Skin epidermis (tissue), 12 donors: ENCODE results near the gene SPAG9.

Experiments
- H3K27ac ChIP-seq, 21 experiments: fragments of 200-600 bp; sonication (generic) in 11 of 21; one replicate each; pipeline ENCODE4 v1.5.0; 2020; ENCODE audit warnings: mild to moderate bottlenecking in 3 of 21, inconsistent platforms in 2 of 21, moderate library complexity in 2 of 21
- H3K4me3 ChIP-seq, 7 experiments: fragments of 200-600 bp; sonication (generic) in 2 of 7; one replicate each; pipeline ENCODE4 v1.5.0; 2020; ENCODE audit warnings: inconsistent platforms in 2 of 7, mild to moderate bottlenecking in 2 of 7, moderate library complexity in 1 of 7

Gene SPAG9

GRCh38 chr17:50931144-50931908 is 189.3 kb downstream of the SPAG9 start:
- peak overlapping the region; percentile 28 to 42 (median 34) for H3K4me3 ChIP-seq
- H3K27ac ChIP-seq, result peak overlapping the region in 20 of 21 experiments; percentile 56 to 89 (median 84)

- Histone ChIP-seq H3K4me3 (no peak overlapping the region), H3K27ac (peak overlapping the region in 1 of 21 experiments; percentile 3)
Observed at GRCh38 chr17:50928646-50929045, 192.0 kb downstream of the SPAG9 start.

DNA sequence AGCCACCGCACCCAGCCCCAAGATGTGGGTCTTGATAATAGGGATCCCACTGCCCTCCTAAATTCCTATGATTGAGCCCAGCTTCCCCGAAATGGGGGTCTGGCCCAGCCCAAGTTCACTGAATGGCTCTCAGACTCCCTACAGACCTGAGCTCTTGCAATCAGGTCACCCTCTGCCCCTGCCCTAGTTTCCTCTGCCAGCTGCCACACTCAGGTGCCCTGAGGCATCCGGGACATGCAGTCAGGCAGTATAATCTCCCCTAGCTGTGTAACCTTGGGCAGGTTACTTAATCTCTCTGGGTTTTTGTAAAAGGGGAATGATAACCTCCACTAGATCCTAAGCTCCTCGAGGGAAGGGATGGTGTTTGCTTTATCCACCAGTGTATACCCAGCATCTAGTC is 193.4 kb downstream of the SPAG9 start:
- no peak overlapping the region for H3K4me3 ChIP-seq
- no peak overlapping the region for H3K27ac ChIP-seq

DNA sequence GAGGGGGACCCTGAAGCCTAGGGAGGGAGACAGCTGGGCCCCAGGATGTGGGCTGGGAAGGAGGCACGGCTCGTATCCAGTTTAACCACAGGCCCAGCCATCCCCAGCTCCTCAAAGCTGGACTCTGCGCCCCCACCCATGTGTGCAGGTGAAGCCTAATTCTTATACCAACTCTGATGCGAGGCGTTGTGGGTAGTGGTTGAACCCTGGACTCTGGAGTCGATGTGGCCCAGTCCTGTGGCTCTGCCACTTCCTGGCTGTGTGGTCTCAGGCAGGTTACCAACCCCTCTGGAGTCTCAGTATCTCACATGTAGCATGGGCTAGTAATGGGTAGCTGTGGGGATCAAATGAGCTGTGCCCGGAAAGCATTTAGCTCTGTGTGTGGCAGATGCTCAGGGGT is 194.1 kb downstream of the SPAG9 start:
- Histone ChIP-seq H3K27ac (no peak overlapping the region), H3K4me3 (no peak overlapping the region)

DNA sequence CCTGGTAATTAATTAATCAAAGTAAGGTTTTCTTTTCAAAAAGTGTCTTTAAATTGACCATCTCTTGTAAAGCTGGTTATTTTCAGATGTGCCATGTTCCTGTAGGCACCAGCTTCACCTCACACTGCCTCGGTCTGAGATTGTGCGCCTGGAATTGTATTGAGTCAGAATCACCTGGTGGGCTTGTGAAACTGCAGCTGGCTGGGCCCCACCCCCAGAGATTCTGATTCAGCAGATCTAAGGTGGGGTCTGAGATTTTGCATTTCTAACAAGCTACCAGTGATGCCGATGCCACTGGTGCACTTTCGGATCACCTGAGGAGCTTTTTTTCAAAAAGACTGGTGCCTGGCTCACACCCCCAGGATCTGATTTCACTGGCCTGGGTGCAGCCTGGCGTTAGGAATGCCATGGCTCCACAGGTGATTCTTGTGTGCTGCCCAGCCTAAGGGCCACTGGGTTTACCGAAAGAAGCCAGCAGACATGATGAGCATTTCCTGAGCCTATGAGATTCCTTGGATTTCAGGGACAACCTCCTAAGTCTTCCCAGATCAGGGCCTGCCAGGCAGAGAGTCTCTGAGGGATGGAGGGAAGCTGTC is 195.3 kb downstream of the SPAG9 start:
- peak overlapping the region in 1 of 21 experiments; percentile 29 for H3K27ac ChIP-seq
- no peak overlapping the region for H3K4me3 ChIP-seq

DNA sequence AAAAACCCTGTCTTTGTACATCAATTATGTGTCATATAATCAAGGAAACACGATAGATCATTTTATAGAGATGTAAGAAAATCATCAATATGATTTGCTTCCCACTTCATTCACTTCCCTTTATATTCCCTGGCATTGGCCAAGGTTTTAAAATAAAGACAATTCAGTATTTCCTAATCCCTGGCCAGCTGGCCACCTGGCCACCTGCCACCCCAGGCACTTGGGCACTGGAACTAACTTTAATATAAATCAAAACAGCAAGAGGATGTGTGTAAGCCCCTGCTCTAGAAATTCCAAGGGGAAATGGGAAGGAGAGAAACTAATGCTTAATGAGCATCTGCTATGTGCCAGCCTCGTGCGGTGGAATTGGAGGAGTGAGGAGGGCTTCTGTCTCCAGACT is 195.9 kb downstream of the SPAG9 start:
- no peak overlapping the region for H3K4me3 ChIP-seq
- H3K27ac ChIP-seq, result peak overlapping the region in 1 of 21 experiments; percentile 29

GRCh38 chr17:50924300-50924699 is 196.4 kb downstream of the SPAG9 start:
- Histone ChIP-seq H3K27ac (peak overlapping the region in 1 of 21 experiments; percentile 29), H3K4me3 (no peak overlapping the region)

- no peak overlapping the region for H3K4me3 ChIP-seq
- H3K27ac ChIP-seq, result no peak overlapping the region
Observed at GRCh38 chr17:50923611-50924010, 197.1 kb downstream of the SPAG9 start.

- H3K27ac ChIP-seq, result no peak overlapping the region
- no peak overlapping the region for H3K4me3 ChIP-seq
Observed at GRCh38 chr17:50922721-50923405, 197.8 kb downstream of the SPAG9 start.

- Histone ChIP-seq H3K27ac (no peak overlapping the region), H3K4me3 (no peak overlapping the region)
Observed at GRCh38 chr17:50922107-50922506, 198.6 kb downstream of the SPAG9 start.

DNA sequence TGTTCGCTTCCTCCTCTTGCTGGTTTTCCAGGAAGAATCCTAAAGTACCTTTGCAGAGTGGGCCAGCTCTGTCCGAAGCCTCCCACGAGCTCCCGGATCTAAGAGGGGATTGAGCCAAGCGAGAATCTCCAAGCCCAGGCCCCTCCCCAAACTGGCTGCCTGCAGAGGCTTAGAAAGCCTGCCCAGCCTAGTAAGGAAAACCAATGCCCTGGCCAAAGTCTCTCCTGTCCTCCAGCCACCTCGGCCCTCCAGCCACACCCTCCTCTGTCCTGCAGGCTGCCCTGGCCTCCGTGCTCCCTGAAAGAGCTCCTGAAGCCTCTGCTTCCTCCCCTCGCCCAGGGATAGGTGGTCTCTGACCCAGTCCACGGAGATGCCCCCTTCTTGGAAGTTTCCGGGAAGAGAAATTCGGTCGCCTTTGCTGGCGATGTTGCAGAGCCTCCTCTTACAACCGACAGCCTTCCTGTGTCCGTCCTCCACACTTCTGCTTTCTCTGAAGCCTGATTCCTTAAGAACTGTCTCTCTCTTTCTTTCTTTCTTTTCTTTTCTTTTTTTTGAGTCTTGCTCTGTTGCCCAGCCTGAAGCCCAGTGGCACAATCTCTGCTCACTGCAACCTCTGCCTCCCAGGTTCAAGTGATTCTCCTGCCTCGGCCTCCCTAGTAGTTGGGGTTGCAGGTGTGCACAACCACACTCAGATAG is 199.6 kb downstream of the SPAG9 start:
- Histone ChIP-seq H3K4me3 (no peak overlapping the region), H3K27ac (peak overlapping the region in 2 of 21 experiments; percentile 15 to 29)

DNA sequence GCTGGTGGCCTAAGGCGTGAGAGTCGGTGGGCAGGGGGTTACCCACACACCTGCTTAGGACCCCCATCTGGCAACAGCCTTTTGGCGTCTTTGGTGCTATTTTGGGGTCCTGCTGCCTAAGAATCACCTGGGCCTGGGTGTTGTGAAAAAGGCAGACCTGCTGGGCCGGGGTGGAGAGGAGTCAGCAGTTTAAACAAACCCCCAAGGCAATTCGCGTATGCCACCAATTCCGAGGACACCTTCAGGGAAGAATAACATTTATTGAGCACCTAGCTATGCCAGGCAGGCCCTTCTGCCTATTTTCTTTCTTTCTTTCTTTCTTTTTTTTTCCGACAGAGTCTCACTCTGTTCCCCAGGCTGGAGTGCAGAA is 200.6 kb downstream of the SPAG9 start:
- Histone ChIP-seq H3K27ac (peak overlapping the region in 16 of 21 experiments; percentile 29 to 84 (median 75)), H3K4me3 (no peak overlapping the region)

DNA sequence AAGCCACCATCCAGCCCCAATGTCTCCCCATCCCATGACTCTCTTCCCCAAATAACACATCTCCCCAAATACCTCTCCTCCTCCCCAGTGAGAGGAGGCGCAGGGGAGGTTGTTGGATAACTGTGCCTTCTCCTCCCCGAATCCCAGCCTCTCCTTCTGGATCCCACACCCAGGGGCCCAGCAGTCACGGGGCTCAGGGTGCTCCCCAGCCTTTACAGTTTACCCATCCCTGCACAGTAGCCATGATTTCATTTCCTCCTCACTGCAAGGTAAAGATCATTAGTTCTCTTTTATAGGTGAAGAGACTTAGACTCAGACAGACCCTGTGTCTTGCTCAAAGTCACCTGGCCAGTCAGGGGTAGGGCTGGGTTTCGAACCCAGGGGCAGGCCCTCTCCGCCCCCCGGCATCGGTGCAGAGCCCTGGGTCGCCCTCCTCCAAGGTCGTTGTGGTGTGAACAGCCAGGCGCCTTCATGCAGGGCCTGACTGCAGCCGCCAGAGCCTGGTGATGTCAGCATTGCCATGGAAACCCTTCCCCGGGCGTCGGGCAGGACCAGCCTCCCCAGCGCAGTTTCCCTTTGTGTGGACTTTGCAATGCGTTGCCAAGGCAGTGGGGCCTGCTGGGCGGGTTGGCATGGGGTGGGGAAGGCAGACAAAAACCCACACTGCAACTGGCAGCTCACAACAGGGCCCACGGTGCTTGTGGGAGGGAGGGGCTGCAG is 201.2 kb downstream of the SPAG9 start:
- H3K27ac ChIP-seq, result peak overlapping the region in 19 of 21 experiments; percentile 29 to 84 (median 73)
- H3K4me3 ChIP-seq, result no peak overlapping the region

DNA sequence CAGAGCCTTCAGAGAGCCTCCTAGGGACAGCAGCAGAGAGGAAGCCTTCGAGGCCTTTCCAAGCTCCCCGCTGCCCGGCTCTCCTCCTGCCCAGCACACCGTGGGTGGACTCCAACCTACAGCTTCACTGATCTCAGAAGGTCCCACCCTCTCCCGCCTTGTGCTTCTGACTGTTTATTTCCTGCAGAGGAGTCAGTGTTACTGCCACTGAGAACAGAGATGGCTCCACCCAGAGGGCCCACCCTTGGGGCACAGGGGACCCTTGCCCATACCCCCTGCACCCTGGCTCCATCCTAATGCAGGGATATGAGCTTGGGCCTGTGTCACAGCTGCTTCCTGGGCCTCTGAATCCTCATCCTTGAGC is 201.8 kb downstream of the SPAG9 start:
- H3K4me3 ChIP-seq, result no peak overlapping the region

GRCh38 chr17:50918071-50918932 is 202.4 kb downstream of the SPAG9 start:
- H3K4me3 ChIP-seq, result no peak overlapping the region
- H3K27ac ChIP-seq, result peak overlapping the region in 19 of 21 experiments; percentile 29 to 84 (median 73)

More for the DNA sequence above, 201.8 kb downstream of the SPAG9 start:
- peak overlapping the region in 19 of 21 experiments; percentile 29 to 84 (median 73) for H3K27ac ChIP-seq

- Histone ChIP-seq H3K27ac (peak overlapping the region in 13 of 21 experiments; percentile 18 to 84 (median 70)), H3K4me3 (no peak overlapping the region)
Observed at GRCh38 chr17:50917418-50917743, 203.3 kb downstream of the SPAG9 start.

DNA sequence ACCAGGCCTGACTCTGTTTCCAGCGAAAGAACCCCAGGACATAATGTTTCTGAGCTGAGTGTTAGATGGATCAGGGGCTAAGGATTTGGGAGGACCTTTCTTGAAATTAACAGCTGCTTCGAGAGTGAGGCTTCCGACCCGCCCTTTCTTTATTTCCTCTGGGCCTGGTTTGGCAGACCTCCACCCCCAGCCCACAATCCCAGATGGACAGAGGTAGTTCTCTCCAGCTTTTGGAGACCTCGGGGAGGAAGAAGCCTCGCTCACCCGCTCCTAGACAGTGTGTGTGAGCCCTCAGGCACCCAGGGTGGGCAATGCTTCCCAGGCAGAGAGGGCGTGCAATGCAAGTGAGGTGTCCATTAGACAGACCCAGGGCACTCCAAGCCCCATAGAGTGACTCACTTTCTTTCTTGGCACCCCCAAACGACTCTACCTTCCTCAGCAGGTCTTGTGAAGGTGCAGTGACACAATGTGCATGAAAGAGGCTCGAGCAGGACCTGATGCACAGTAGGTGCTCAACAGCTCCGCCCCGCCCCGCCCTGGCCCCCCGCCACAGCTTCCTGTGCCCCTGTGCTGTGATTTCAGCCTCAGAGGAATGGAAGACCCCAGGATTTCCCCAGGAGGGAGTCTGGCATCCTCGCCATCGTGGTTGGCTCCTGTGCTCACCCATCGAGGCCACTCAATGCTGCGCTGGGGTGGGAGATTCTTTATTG is 203.8 kb downstream of the SPAG9 start:
- peak overlapping the region in 16 of 21 experiments; percentile 7 to 84 (median 40) for H3K27ac ChIP-seq
- no peak overlapping the region for H3K4me3 ChIP-seq
